Thoracic aorta (tissue), 2 donors: ENCODE data around the gene DIP2C. TPM values are rescaled to one million over a fixed set of nuclear protein-coding genes. Genes with fewer than 3 reads are reported as not detected.

ENCODE experiments used
- ATAC-seq: fragments of 150-250 bp; one replicate; pipeline ENCODE4 v1.8.0; 2017; ENCODE audit warnings: low read depth; ENCODE audit not compliant: insufficient number of reproducible peaks, low FRiP score
- DNase-seq: peaks from one replicate; pipeline ENCODE4 v3.0.0-alpha.2; 2020; ENCODE audit warnings: low spot score
- H3K27ac ChIP-seq, 2 donors: fragments of 200-600 bp; sonication (generic); 1 replicate in 1 of 2; 2 replicates in 1 of 2; pipeline ENCODE4 v1.5.1; 2016; ENCODE audit warnings: mild to moderate bottlenecking in 2 of 2, moderate library complexity in 2 of 2
- H3K27me3 ChIP-seq: fragments of 200-600 bp; sonication (generic); replicated peaks from 2 replicates; pipeline ENCODE4 v1.6.0; 2016; ENCODE audit warnings: mild to moderate bottlenecking; ENCODE audit not compliant: insufficient read depth
- H3K36me3 ChIP-seq: fragments of 200-600 bp; sonication (generic); one replicate; pipeline ENCODE4 v1.5.1; 2016
- H3K4me1 ChIP-seq, 2 donors: fragments of 200-600 bp; sonication (generic); 1 replicate in 1 of 2; 2 replicates in 1 of 2; pipeline versions ENCODE4 v1.5.1 to v1.6.0; 2016; ENCODE audit warnings: low read depth in 2 of 2, mild to moderate bottlenecking in 1 of 2; ENCODE audit not compliant: control insufficient read depth in 1 of 2
- H3K4me3 ChIP-seq: fragments of 200-600 bp; sonication (generic); 2 replicates; pipeline ENCODE4 v1.5.1; 2016; ENCODE audit warnings: mild to moderate bottlenecking
- H3K9me3 ChIP-seq: fragments of 200-600 bp; sonication (generic); 2 replicates; pipeline ENCODE4 v1.5.1; 2016
- CTCF ChIP-seq: fragments of 200-600 bp; sonication (generic); IDR thresholded peaks from one replicate; pipeline ENCODE4 v1.5.1; 2019; ENCODE audit warnings: antibody characterized with exemption
- total RNA-seq, 2 donors: library from RNA; depleted of rRNA; stranded (reverse); fragments of >200 nt; gene quantifications; one replicate each; pipeline versions ENCODE4 v1.1.0 to v1.2.3, GENCODE V29; 2016

Gene DIP2C
- total RNA-seq, 2 donors from 2014 or later = 36.8 to 44.0 TPM

- Histone ChIP-seq H3K27ac (no peak overlapping the region), H3K4me1 (peaks cover 0 to 5% of the 10 kb centered on the region in 2 donors)
- no peak for ATAC-seq
Observed at GRCh38 chr10:523925-524324, 165.5 kb downstream of the DIP2C start.

GRCh38 chr10:522350-522749 lies 167.1 kb downstream of the DIP2C start:
- DNase-seq (no peak), ATAC-seq (no peak)
- TF ChIP-seq CTCF = no peak
- Histone ChIP-seq H3K4me1 (peaks cover 0 to 5% of the 10 kb centered on the region in 2 donors), H3K9me3 (no peaks in the 10 kb centered on the region), H3K27ac (no peak overlapping the region), H3K36me3 (no peaks in the 10 kb centered on the region), H3K4me3 (no peak overlapping the region), H3K27me3 (no peaks in the 10 kb centered on the region)

More at GRCh38 chr10:523925-524324, 165.5 kb downstream of the DIP2C start:
- no peak for DNase-seq
- Histone ChIP-seq H3K36me3 (no peaks in the 10 kb centered on the region), H3K9me3 (no peaks in the 10 kb centered on the region), H3K27me3 (no peaks in the 10 kb centered on the region), H3K4me3 (no peak overlapping the region)
- TF ChIP-seq CTCF = no peak

GRCh38 chr10:521261-522250 lies 167.9 kb downstream of the DIP2C start:
- DNase-seq (no peak), ATAC-seq (no peak)
- Histone ChIP-seq H3K9me3 (no peaks in the 10 kb centered on the region), H3K4me1 (peaks cover 0 to 9% of the 10 kb centered on the region in 2 donors), H3K27me3 (no peaks in the 10 kb centered on the region), H3K36me3 (no peaks in the 10 kb centered on the region), H3K4me3 (no peak overlapping the region), H3K27ac (no peak overlapping the region)
- TF ChIP-seq CTCF = no peak

- Histone ChIP-seq H3K4me1 (peaks cover 0 to 9% of the 10 kb centered on the region in 2 donors), H3K9me3 (no peaks in the 10 kb centered on the region), H3K27ac (no peak overlapping the region), H3K27me3 (no peaks in the 10 kb centered on the region), H3K36me3 (no peaks in the 10 kb centered on the region), H3K4me3 (no peak overlapping the region)
- ATAC-seq = no peak
- no peak for DNase-seq
- TF ChIP-seq CTCF = no peak
Observed at GRCh38 chr10:520402-520787, 169.1 kb downstream of the DIP2C start.

- H3K4me1 ChIP-seq = peaks cover 0 to 10% of the 10 kb centered on the region in 2 donors
- ATAC-seq = no peak
- H3K4me3 ChIP-seq = no peak overlapping the region
- no peak for TF ChIP-seq CTCF
- no peaks in the 10 kb centered on the region for H3K9me3 ChIP-seq
- no peaks in the 10 kb centered on the region for H3K36me3 ChIP-seq
- DNase-seq = no peak
- no peak overlapping the region for H3K27ac ChIP-seq
- H3K27me3 ChIP-seq = no peaks in the 10 kb centered on the region
Observed at GRCh38 chr10:519716-520401, 169.6 kb downstream of the DIP2C start.
